Stomach (tissue), 9 donors: ENCODE measurements around the gene MYO9A. TPM values are rescaled to one million over a fixed set of nuclear protein-coding genes. Genes with fewer than 3 reads are reported as not detected.

Source experiments
- DNase-seq, 2 donors: peaks; one replicate each; pipeline versions ENCODE4 v3.0.0 to v3.0.0-alpha.2; 2013 to 2019
- H3K27ac ChIP-seq, 5 donors: fragments of 200-600 bp in 4 of 5; sonication (generic) in 4 of 5; one replicate each; pipeline ENCODE4 v1.5.1; 2013 to 2019; ENCODE audit warnings: mild to moderate bottlenecking in 1 of 5, moderate library complexity in 1 of 5
- H3K27me3 ChIP-seq, 3 donors: fragments of 200-600 bp; sonication (generic); one replicate each; pipeline ENCODE4 v1.5.1; 2017 to 2019; ENCODE audit warnings: mixed run types in 1 of 3
- H3K36me3 ChIP-seq, 4 donors: fragments of 200-600 bp; sonication (generic); 1 replicate in 3 of 4; 2 replicates in 1 of 4; pipeline ENCODE4 v1.5.1; 2016 to 2019
- H3K4me1 ChIP-seq, 4 donors: fragments of 200-600 bp; sonication (generic); one replicate each; pipeline ENCODE4 v1.5.1; 2016 to 2019
- H3K4me3 ChIP-seq, 4 donors: fragments of 200-600 bp; sonication (generic) in 3 of 4; one replicate each; pipeline ENCODE4 v1.5.1; 2016 to 2019; ENCODE audit warnings: mild to moderate bottlenecking in 1 of 4
- H3K9me3 ChIP-seq, 4 donors: fragments of 200-600 bp; sonication (generic); one replicate each; pipeline ENCODE4 v1.5.1; 2016 to 2019
- EP300 ChIP-seq: sonication (generic); formaldehyde crosslinking; IDR thresholded peaks from one replicate; pipeline ENCODE4 v1.6.1; 2017; ENCODE audit warnings: antibody characterized with exemption
- POLR2A ChIP-seq, 4 donors: fragments of 450-650 bp; IDR thresholded peaks; one replicate each; pipeline ENCODE4 v1.6.1; 2016; ENCODE audit warnings: antibody characterized with exemption in 4 of 4, control low read depth in 2 of 4, mild to moderate bottlenecking in 1 of 4, moderate library complexity in 1 of 4
- POLR2AphosphoS5 ChIP-seq, 3 donors: sonication (generic); formaldehyde crosslinking; IDR thresholded peaks; one replicate each; pipeline ENCODE4 v1.6.1; 2016; ENCODE audit warnings: antibody characterized with exemption in 3 of 3
- WGBS, 5 donors: extraction: QIAGEN DNeasy Blood & Tissue Kit in 3 of 5; methylation state at CpG; one replicate each; pipeline versions ENCODE4 v1.1.5 to v1.1.7; 2013 to 2018; 5-methylcytosine and 5-hydroxymethylcytosine counted together
- intact Hi-C: fragments of 100-400 bp; cut with DNase I; formaldehyde crosslinking; loops from one replicate; pipeline ENCODE4 v1.15.1; 2023; ENCODE audit warnings: low total_unique reads
- polyA plus RNA-seq, 3 donors: library from polyadenylated mRNA; stranded (reverse); fragments of 200-250 nt; gene quantifications; one replicate each; pipeline ENCODE4 v1.2.3, GENCODE V29; 2013
- total RNA-seq, 5 donors: library from RNA; depleted of rRNA; stranded (reverse); fragments of >200 nt; gene quantifications; one replicate each; pipeline versions ENCODE4 v1.1.0 to v1.2.3, GENCODE V29; 2014 to 2016
- TF ChIP-seq, protein P1 (sequence below), 7 experiments: fragments of 450-650 bp in 4 of 7; fragments of 200-600 bp in 3 of 7; sonication (generic) in 3 of 7; IDR thresholded peaks; one replicate each; pipeline ENCODE4 v1.5.1; 2016 to 2019; ENCODE audit warnings: antibody characterized with exemption in 7 of 7, control low read depth in 2 of 7, mild to moderate bottlenecking in 1 of 7
- donor health status: healthy with polysubstance abuse.
- donor health status: Bipolar disorder and iron deficiency.
- donor health status: healthy.

The MYO9A gene
- total and polyA plus RNA-seq, 8 donors = 2.2 to 120 (median 39.0) TPM

DNA sequence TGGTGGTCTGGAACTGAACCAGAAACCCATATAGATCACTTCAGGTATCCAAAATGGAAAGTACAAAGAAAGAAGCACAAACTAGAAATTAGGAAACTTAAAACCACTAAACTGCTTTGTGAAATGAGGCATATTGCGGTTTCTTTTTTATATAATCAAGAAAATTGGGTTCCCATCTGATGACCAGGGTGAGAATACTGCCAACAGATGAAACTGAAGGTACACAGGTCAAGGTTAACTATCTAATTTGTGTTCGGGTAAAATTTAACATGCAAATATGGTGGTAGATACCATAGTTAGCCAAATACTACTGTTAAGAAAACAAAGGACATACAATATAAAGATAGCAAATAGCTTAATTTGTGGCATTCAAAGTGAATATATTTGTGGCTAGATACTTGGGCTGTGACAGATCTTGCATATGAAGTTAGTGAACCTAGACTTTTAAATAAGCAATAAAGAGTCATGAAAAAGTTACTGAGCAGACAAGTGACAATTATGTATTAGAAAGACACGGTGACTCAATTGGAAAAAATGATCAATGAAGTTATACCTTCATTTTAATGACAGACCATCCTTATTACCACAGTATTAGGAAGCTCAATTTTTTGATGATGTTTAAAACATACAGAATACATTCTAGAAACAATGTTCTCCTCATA, 180.2 kb downstream of the MYO9A start:
- intact Hi-C loops = no loop called here
- Histone ChIP-seq H3K27me3 (no peaks in the 10 kb centered on the region), H3K4me1 (no peaks in the 10 kb centered on the region), H3K27ac (no peak overlapping the region), H3K36me3 (peaks cover 4 to 45% (median 37%) of the 10 kb centered on the region in 4 donors), H3K4me3 (no peak overlapping the region), H3K9me3 (no peaks in the 10 kb centered on the region)
- TF ChIP-seq, protein P1, sequence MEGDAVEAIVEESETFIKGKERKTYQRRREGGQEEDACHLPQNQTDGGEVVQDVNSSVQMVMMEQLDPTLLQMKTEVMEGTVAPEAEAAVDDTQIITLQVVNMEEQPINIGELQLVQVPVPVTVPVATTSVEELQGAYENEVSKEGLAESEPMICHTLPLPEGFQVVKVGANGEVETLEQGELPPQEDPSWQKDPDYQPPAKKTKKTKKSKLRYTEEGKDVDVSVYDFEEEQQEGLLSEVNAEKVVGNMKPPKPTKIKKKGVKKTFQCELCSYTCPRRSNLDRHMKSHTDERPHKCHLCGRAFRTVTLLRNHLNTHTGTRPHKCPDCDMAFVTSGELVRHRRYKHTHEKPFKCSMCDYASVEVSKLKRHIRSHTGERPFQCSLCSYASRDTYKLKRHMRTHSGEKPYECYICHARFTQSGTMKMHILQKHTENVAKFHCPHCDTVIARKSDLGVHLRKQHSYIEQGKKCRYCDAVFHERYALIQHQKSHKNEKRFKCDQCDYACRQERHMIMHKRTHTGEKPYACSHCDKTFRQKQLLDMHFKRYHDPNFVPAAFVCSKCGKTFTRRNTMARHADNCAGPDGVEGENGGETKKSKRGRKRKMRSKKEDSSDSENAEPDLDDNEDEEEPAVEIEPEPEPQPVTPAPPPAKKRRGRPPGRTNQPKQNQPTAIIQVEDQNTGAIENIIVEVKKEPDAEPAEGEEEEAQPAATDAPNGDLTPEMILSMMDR (IDR thresholded peaks at IDR 0.05) = no peak
- no peak for TF ChIP-seq EP300
- no peak for TF ChIP-seq POLR2AphosphoS5 (IDR thresholded peaks at IDR 0.05)
- no peak for TF ChIP-seq POLR2A (IDR thresholded peaks at IDR 0.05)
- WGBS, 5 donors = 86 to 95% (median 89%) methylated on average over 3 of the region's 3 CpGs
- DNase-seq = no peak

DNA sequence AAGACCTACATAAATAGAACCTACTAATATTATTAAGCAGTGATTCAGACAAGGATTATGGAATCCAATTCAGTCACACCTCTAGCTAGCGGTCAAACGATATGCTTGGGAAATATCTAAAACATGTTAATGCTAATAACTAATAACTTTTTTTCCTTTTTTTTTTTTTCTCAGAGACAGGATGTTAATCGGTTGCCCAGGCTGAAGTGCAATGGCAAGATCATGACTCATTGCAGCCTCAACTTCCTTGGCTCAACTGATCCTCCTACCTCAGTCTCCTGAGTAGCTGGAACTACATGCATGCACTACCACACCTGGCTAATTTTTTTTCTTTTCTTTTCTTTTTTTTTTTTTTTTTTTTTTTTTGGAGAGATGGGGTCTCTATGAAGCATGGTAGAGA, 183.5 kb downstream of the MYO9A start:
- Histone ChIP-seq H3K4me3 (no peak overlapping the region), H3K27ac (no peak overlapping the region), H3K9me3 (peaks cover 0 to 27% (median 22%) of the 10 kb centered on the region in 4 donors), H3K36me3 (peaks cover 4 to 78% (median 66%) of the 10 kb centered on the region in 4 donors), H3K4me1 (no peaks in the 10 kb centered on the region), H3K27me3 (no peaks in the 10 kb centered on the region)
- no peak for DNase-seq
- TF ChIP-seq EP300 (no peak), POLR2A (IDR thresholded peaks at IDR 0.05) (no peak), POLR2AphosphoS5 (IDR thresholded peaks at IDR 0.05) (no peak)
- TF ChIP-seq, protein P1 (IDR thresholded peaks at IDR 0.05) = no peak
- intact Hi-C loops = no loop called here
- 64 to 94% (median 82%) methylated on average over 3 of the region's 3 CpGs for WGBS, 5 donors

DNA sequence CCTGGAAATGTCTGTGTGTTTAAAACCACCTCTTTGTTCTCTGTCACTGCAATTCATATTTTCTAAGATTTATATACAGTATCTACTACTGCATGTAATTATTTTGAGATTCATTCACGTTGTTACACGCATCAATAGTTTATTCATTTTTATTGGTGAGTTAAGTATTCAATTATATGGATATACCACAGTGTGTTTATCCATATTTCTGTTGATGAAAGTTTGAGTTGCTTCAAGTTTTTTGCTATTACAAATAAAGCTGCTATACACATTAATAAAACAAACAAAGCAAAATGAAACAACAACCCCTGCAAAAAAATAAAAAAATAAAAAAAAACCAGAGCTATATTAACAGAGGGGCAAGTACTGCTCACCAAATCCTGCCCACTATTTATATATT, 185.3 kb downstream of the MYO9A start:
- WGBS, 5 donors = 96 to 100% (median 98%) methylated on average over 2 of the region's 2 CpGs

DNA sequence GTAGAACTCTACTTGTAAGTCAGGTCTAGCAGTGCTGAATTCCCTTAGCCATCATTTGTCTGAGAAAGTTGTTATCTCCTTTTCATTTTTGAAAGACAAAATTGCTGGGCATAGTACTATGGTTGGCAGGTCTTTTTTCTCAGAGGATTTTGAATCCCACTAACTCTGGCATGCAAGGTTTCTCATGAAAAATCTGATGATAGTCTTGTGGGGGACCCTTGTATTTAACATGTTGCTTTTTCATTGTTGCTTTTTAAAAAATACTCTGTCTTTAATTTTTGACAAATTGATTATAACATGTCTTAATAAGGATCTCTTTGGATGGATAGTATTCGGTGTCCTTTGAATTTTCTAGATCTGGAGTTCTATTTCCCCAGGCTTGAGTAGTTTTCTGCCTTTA, 186.7 kb downstream of the MYO9A start:
- TF ChIP-seq POLR2A (IDR thresholded peaks at IDR 0.05) = no peak
- no peak for TF ChIP-seq POLR2AphosphoS5 (IDR thresholded peaks at IDR 0.05)
- TF ChIP-seq, protein P1 (IDR thresholded peaks at IDR 0.05) = no peak
- TF ChIP-seq EP300 = no peak
- H3K9me3 ChIP-seq = peaks cover 0 to 27% (median 22%) of the 10 kb centered on the region in 4 donors
- H3K27ac ChIP-seq = no peak overlapping the region
- intact Hi-C loops = no loop called here
- H3K4me3 ChIP-seq = no peak overlapping the region
- no peaks in the 10 kb centered on the region for H3K4me1 ChIP-seq
- WGBS, 5 donors = 94 to 100% (median 97%) methylated on average over 1 of the region's 1 CpG
- no peaks in the 10 kb centered on the region for H3K27me3 ChIP-seq
- peaks cover 4 to 69% (median 66%) of the 10 kb centered on the region in 4 donors for H3K36me3 ChIP-seq
- DNase-seq = no peak

More for the DNA sequence above, 185.3 kb downstream of the MYO9A start:
- Histone ChIP-seq H3K4me3 (no peak overlapping the region), H3K9me3 (peaks cover 0 to 27% (median 22%) of the 10 kb centered on the region in 4 donors), H3K4me1 (no peaks in the 10 kb centered on the region), H3K36me3 (peaks cover 4 to 74% (median 62%) of the 10 kb centered on the region in 4 donors), H3K27me3 (no peaks in the 10 kb centered on the region), H3K27ac (no peak overlapping the region)
- DNase-seq = no peak
- TF ChIP-seq POLR2A (IDR thresholded peaks at IDR 0.05) (no peak), EP300 (no peak), POLR2AphosphoS5 (IDR thresholded peaks at IDR 0.05) (no peak)
- TF ChIP-seq, protein P1 (IDR thresholded peaks at IDR 0.05) = no peak
- intact Hi-C loops = no loop called here
